DOHH2 (cell line): ENCODE data around the gene OSBPL2.

Experiments
- H3F3A ChIP-seq: fragments of 200-600 bp; sonication (generic), shearing (Covaris generic); 2 replicates; pipeline ENCODE4 v1.6.0; 2016; ENCODE audit warnings: antibody characterized with exemption, mild to moderate bottlenecking; ENCODE audit not compliant: control insufficient read depth, insufficient read depth
- H3K27ac ChIP-seq: fragments of 200-600 bp; sonication (generic); 2 replicates; pipeline ENCODE4 v1.5.1; 2014; ENCODE audit warnings: low read depth, mild to moderate bottlenecking, low read length, moderate library complexity
- H3K27me3 ChIP-seq: fragments of 200-600 bp; sonication (generic); 2 replicates; pipeline ENCODE4 v1.6.1; 2014; ENCODE audit warnings: mild to moderate bottlenecking, low read length, mixed read lengths; ENCODE audit not compliant: control insufficient read depth
- H3K36me3 ChIP-seq: fragments of 200-600 bp; sonication (generic); 2 replicates; pipeline ENCODE4 v1.6.1; 2014; ENCODE audit warnings: mild to moderate bottlenecking, low read length, moderate library complexity, mixed read lengths; ENCODE audit not compliant: control insufficient read depth
- H3K4me1 ChIP-seq: fragments of 200-600 bp; sonication (generic); 2 replicates; pipeline ENCODE4 v1.6.1; 2014; ENCODE audit warnings: mild to moderate bottlenecking, low read length, mixed read lengths; ENCODE audit not compliant: control insufficient read depth
- H3K4me2 ChIP-seq: fragments of 200-600 bp; sonication (generic); 2 replicates; pipeline ENCODE4 v1.6.0; 2014; ENCODE audit warnings: mild to moderate bottlenecking, low read length, moderate library complexity
- H3K4me3 ChIP-seq: fragments of 200-600 bp; sonication (generic); 2 replicates; pipeline ENCODE4 v1.5.1; 2014; ENCODE audit warnings: mild to moderate bottlenecking, low read length, mixed read lengths
- H3K79me2 ChIP-seq: fragments of 200-600 bp; sonication (generic); 2 replicates; pipeline ENCODE4 v1.6.1; 2014; ENCODE audit warnings: mild to moderate bottlenecking, low read length, mixed read lengths; ENCODE audit not compliant: control insufficient read depth
- H3K9me2 ChIP-seq: fragments of 200-600 bp; sonication (generic); replicated peaks from 2 replicates; pipeline ENCODE4 v1.6.1; 2014; ENCODE audit warnings: mild to moderate bottlenecking, low read length, mixed read lengths; ENCODE audit not compliant: control insufficient read depth
- H3K9me3 ChIP-seq: fragments of 200-600 bp; sonication (generic); 2 replicates; pipeline ENCODE4 v1.6.1; 2014; ENCODE audit warnings: antibody characterized with exemption, low read length, mixed read lengths; ENCODE audit not compliant: control insufficient read depth, insufficient read depth
- H4K20me1 ChIP-seq: fragments of 200-600 bp; sonication (generic); 2 replicates; pipeline ENCODE4 v1.6.0; 2014; ENCODE audit warnings: low read depth, mild to moderate bottlenecking, antibody characterized with exemption, low read length, moderate library complexity; ENCODE audit not compliant: control insufficient read depth, insufficient read depth
- CTCF ChIP-seq: fragments of 200-600 bp; sonication (generic); IDR thresholded peaks from one replicate; pipeline ENCODE4 v1.5.1; 2014; ENCODE audit warnings: antibody characterized with exemption, mild to moderate bottlenecking, low read depth, low read length; ENCODE audit not compliant: poor library complexity, severe bottlenecking
- EZH2phosphoT487 ChIP-seq: fragments of 200-600 bp; sonication (generic); IDR thresholded peaks from 2 replicates; pipeline ENCODE4 v1.6.1; 2017; ENCODE audit warnings: borderline replicate concordance, mild to moderate bottlenecking, antibody characterized with exemption, low read length, moderate library complexity, mixed read lengths

Gene OSBPL2

DNA sequence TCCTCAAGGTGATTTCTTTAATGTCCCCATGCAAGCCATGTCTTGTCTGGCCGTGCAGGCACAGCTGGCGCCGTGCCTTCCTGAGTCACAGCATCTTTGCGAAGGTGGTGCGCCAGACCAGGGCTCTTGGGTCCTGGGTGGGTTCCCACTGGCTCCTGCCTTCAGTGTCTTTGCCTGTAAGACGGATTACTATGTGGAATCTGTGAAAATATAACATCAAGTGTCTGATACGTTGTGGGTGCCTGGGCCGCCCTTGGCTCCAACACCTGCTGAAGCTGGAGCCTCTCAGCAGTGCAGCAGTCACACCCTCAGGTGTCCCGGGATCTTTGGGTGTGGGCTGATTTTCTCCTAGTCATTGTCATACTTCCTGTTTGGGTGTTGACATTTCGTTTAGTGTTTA, 3.2 kb downstream of the OSBPL2 start:
- TF ChIP-seq EZH2phosphoT487 (no peak), CTCF (no peak)
- Histone ChIP-seq H3K27me3 (no peaks in the 10 kb centered on the region), H3K79me2 (peaks cover 66% of the 10 kb centered on the region), H3K27ac (no peak overlapping the region), H3K4me1 (peaks cover 13% of the 10 kb centered on the region), H3K9me3 (no peaks in the 10 kb centered on the region), H3F3A (no peaks in the 10 kb centered on the region), H3K36me3 (peaks cover 5% of the 10 kb centered on the region; the same call in 1 of the 2 replicates), H3K9me2 (no peaks in the 10 kb centered on the region), H4K20me1 (peaks cover 4% of the 10 kb centered on the region; the same call in 1 of the 2 replicates), H3K4me2 (no peak overlapping the region), H3K4me3 (no peak overlapping the region)

- TF ChIP-seq CTCF (no peak), EZH2phosphoT487 (no peak)
- H3K4me1 ChIP-seq = peaks cover 13% of the 10 kb centered on the region
- no peaks in the 10 kb centered on the region for H3F3A ChIP-seq
- no peaks in the 10 kb centered on the region for H3K9me3 ChIP-seq
- no peaks in the 10 kb centered on the region for H3K9me2 ChIP-seq
- H3K4me2 ChIP-seq = no peak overlapping the region
- H3K27ac ChIP-seq = no peak overlapping the region
- peaks cover 5% of the 10 kb centered on the region; the same call in 1 of the 2 replicates for H3K36me3 ChIP-seq
- no peaks in the 10 kb centered on the region for H3K27me3 ChIP-seq
- H3K4me3 ChIP-seq = no peak overlapping the region
- peaks cover 73% of the 10 kb centered on the region for H3K79me2 ChIP-seq
- H4K20me1 ChIP-seq = peaks cover 4% of the 10 kb centered on the region; the same call in 1 of the 2 replicates
These were observed 3.9 kb downstream of the OSBPL2 start for GRCh38 chr20:62242176-62242575.

GRCh38 chr20:62243106-62243505, 4.8 kb downstream of the OSBPL2 start:
- TF ChIP-seq EZH2phosphoT487 (no peak), CTCF (no peak)
- Histone ChIP-seq H4K20me1 (peaks cover 4% of the 10 kb centered on the region; the same call in 1 of the 2 replicates), H3K27ac (no peak overlapping the region), H3K79me2 (peaks cover 76% of the 10 kb centered on the region), H3K4me2 (no peak overlapping the region), H3F3A (no peaks in the 10 kb centered on the region), H3K9me2 (no peaks in the 10 kb centered on the region), H3K27me3 (no peaks in the 10 kb centered on the region), H3K4me3 (no peak overlapping the region), H3K36me3 (peaks cover 5% of the 10 kb centered on the region; the same call in 1 of the 2 replicates), H3K9me3 (no peaks in the 10 kb centered on the region), H3K4me1 (peaks cover 7% of the 10 kb centered on the region)
